Inflammatory macrophage (primary cell): ENCODE data around the gene C2CD2.

Source experiments
- DNase-seq, 2 donors: peaks; one replicate each; pipeline ENCODE4 v3.0.0-alpha.2; 2020 to 2022
- total RNA-seq, 18 experiments: gene quantifications; one replicate each; lab custom pipeline; 2026; ENCODE audit warnings: mixed read lengths in 6 of 18, inconsistent platforms in 2 of 18; lab: John Stamatoyannopoulos, UW

Gene C2CD2
- 2.8 to 27.3 (median 16.7) reads per million in 18 experiments for total RNA-seq

DNA sequence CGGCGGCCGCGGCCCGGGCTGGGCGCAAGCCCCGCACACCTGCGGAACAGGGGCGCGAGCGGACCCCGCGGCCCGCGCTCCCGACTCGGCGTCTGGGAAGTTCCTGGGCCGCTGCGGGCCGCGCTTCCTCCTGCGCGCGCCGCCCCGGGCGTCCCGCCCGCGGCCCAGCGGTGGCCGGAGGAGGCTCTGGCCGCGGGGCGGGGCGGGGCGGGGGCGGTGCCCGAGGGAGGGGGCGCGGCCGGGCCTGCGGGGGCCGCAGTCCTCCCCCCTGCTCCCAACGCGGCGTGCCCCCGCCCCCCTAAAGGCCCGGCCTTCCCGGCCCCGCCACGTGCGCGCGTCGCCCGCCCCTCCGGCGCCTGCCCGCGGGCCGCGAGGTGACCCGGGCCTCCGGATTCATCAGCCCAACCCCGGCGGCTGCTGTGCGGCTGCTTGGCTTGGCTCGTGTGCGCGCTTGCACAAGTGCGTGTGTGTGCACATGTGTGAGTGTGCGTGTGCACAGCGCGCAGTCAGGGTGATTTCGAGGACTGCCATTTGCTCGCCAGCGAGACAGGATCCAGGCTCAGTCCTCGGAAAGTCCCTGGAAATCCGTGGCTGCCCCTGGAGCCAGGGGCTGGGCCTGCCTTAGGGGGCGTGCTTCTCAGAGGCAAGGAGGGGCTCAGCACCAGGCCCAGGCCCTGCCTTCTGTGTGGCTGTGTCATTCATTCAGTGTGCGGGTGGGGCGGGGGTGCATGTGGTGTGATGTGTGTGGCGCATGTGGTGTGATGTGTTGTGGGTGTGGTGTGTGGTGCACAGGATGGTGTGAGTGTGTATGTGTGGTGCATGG is at the start of gene C2CD2:
C2CD2 (minus strand) TSS at position 188 of the 823 bp plus-strand sequence. CDS start 370 bp downstream, outside the sequence.
- peak; percentile 35 to 62 for DNase-seq

DNA sequence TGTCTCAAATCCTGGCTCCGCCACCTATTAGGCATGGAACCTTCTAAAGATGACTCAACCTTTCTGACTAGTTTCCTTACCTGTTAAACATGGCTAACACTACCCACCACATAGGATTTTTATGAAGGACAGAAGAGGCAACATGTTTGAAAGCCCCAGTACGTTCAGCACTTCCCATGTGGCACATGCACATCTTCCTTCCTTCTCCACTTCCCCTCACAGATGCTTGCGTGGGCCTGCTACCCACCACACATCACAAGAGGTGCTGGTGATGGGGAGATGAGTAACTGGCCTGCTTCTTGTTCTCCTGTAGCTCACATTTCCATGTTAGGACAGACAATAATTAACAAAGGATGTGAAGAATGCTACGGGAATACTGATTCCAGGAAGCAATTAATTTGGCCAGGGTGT is 49.2 kb upstream of the C2CD2 start:
- peak; percentile 74 to 89 for DNase-seq

DNA sequence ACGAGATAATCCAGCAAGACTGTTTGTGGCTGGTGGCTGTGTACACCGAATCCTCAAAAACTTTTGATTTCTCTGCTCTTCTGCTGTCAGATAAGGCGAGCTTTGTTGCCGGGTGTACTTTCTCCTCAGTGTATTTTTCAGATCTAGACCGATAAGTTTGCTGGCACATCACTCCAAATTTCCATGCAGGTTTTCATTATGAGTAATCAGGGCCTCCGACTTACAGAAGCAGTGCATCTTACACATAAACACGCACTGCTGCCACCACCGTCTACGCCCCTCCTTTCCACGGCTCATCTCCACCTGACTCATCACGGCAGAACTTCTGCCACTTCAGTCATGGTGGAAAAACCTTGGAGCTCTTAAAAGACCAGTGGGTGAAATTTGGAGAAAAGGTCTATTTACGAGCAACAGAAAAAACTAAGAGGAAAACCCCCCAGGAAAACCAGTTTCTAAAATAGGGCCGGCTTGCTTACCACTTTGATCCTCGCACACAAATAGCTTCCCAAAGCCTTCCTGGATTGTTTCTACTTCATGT is 48.7 kb upstream of the C2CD2 start:
- DNase-seq, result peak; percentile 6 to 44

DNA sequence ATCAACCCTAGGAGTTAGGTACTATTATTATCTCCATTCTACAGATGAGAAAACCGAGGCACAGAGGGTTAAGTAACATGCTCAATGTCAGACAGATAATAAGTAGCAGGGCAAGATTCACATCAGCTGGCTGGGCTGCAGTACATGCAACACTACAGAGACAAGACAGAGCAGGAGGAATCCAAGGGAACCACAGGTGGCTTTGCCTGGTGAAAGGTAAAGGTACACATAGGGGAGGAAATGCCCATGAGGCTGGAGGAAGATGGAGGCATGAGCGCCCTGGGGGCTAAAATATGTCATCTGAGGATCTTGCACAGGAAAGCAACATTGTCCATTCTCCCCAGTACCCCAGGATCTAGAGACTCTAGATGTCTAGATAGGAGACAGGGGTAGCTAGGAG is 48.0 kb upstream of the C2CD2 start:
- DNase-seq, result no peak

DNA sequence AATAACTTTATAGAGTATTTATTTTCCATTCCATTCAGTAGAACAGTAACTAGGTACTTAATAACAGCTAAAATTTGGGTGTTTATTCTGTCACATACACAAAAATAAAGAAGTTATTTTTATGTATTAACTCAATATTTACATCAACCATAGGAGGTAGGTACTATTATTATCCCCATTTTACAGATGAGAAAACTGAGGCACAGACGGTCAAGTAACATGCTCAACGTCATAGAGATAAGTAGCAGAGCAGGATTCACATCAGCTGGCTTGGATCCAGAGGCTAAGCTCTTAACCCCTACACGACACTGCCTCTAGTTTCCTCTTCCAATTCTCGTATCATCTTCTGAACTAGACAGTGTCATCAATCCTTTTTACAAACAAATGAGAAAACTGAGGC is 47.1 kb upstream of the C2CD2 start:
- DNase-seq, result no peak

DNA sequence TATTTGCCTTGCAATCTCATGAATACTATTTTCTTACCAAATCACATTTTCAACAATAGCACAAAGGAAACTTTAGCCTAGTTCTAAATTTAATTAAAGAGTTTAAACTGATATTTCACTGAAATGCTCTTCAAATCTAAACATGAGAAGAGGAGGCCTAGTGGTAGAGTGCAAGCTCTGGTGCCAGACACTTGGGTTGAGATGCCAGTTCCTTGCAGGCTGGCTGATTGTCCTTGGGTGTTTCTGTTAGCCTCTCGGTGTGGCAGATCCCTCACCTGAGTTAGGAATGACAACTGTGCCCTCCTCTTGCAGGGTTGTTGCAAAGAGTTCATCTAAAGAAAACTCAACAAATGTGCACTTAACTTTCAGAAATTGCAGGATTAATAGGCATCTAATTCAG is 43.8 kb upstream of the C2CD2 start:
- no peak for DNase-seq

DNA sequence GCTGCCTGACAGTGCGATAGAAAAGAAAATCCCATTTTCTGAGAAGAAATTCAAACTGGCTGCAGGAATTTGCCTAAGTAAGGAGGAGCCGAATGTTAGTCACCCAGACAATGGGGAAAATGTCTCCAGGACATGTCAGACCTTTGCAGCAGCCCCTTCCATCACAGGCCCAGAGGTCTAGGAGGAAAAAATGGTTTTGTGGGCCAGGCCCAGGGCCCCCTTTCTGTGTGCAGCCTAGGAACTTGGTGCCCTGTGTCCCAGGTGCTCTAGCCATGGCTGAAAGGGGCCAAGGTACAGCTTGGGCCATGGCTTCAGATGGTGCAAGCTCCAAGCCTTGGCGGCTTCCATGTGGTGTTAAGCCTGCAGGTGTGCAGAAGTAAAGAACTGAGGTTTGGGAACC is 41.8 kb upstream of the C2CD2 start:
- no peak for DNase-seq

DNA sequence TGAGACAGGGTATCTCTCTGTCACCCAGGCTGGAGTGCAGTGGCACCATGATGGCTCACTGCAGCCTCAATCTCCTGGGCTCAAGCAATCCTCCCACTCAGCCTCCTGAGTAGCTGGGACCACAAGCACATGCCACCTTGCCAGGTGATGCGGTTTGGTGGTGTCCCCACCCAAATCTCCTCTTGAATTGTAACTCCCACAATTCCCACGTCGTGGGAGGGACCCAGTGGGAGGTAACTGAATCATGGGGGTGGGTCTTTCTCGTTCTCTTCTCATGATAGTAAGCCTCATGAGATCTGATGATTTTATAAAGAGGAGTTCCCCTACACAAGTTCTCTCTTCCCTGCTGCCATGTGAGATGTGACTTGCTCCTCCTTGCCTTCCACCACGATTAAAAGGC is 40.8 kb upstream of the C2CD2 start:
- DNase-seq, result peak in 1 of 2 donors; percentile 10

DNA sequence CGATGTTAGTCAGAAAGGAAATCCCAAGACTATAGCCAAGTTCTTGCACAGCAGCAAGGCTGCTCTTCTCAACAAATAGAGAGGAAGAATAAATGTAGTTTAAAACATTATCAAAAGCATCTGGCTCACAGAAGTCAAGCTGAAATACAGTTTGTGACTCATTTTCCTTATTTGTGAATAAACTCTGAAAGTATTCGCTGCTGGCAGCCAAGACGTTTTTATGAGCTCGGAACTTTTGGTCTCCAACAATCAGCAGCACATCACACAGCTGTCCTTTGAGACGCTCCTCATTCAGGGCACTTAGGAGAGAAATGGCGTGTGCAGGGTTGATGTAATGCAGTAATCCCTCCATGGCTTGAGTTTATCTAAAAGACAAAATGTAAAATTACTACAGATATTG is 39.9 kb upstream of the C2CD2 start:
- DNase-seq, result no peak

DNA sequence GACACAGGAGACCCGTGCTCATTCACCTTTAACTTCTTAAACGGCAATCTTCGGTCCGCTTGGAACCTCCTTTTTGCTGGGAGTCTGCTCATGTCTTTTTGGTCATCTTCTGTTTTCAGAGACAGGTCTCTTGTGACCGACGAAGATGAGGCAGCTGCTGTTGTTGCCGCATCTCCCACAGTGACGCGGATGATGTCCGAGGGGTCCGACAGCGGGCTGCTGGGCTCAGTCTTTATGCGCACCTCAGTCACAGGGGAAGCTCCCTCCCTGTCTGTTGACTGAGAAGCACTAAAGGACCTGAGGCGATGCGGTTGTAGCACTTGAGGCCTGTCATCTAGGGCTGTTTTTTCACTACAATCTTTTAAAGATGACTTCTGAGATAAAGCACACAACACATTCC is 38.8 kb upstream of the C2CD2 start:
- no peak for DNase-seq

DNA sequence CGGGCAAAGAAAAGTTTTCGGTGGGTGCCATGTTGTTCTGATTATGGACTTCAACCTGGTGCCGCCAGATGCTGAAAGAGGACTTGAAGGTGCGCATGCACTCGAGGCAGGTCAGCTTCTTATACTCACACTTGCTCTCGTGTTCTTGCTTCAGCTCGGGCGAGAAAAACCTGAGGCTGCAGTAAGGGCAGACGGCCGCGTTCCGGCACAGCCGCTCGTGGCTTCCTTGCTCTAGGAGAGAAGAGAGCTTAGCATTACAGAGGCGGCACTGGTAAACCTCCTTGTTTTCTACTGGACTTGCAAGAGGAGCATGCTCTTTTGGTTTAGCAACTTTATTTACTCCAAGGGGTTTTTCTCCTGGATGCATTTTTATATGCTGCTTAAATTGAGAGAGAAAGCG is 37.8 kb upstream of the C2CD2 start:
- no peak for DNase-seq

DNA sequence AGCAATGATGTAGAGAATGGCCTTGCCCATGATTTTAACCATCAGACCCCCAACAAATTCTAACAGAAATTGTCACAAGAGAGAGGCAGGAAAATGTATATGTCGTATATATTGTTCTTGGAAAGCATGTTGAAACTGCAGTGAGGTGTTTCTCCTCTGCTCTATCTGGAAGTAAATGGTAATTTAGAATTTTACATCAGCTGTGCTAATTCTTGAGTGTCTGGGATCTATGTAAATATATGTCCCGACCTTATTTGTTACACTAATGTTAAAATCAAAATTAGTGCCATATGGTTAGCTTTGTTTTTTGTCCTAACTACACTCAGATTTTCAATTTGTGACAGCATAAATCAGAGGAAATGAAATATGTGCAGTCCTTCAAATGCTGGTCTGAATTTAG is 35.9 kb upstream of the C2CD2 start:
- no peak for DNase-seq

DNA sequence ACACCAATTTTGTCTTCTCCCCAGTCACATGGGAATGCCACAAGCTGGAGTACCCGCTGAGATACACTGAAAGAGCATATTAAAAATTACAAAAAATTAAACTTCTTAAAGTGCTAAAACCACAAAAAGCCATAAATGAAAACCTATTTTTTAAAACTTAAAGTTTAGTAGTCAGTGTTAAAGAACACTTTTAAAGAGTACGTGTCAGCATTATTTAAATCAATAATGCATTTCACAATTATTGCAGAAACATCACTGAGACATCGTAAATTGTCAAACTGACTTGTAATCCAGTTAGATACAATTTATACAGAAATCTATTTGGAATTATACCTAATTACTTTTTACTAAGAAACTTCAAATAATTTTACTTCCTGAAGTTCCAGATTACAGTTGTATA is 33.5 kb upstream of the C2CD2 start:
- DNase-seq, result no peak

DNA sequence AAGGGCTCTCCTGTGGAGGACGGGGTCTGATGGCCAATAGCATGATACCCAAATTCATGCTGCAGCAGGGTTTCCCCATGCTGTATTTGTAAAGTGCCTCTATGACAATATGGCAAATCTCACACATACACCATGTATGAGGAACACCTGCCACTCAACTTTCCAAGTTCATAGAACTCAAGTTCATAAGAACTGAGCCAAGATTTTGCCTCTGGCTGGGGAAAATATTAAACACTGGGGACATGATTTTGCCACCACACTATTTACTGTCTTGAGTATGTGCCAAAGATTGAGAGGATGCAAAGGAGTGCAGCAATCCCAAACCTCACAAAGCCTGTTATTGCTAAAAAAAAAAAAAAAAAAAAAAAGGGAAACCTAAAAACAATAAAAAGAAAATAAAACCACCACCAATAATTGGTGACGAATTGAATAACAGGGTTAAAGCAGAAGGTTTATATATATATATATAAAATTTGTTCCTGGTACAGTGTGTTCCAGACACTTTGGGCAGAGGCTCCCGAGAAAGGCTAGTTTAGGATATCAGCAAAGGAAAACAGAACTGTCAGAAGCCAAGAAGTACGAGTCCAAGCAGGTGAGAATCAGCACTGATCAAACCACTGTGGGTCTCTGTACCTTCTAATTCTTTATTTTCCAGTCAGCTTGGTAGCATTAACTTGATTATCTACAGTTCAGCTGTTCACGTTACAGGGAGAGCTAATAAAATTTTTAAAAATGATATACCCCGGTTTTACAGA is 32.0 kb upstream of the C2CD2 start:
- DNase-seq, result no peak

DNA sequence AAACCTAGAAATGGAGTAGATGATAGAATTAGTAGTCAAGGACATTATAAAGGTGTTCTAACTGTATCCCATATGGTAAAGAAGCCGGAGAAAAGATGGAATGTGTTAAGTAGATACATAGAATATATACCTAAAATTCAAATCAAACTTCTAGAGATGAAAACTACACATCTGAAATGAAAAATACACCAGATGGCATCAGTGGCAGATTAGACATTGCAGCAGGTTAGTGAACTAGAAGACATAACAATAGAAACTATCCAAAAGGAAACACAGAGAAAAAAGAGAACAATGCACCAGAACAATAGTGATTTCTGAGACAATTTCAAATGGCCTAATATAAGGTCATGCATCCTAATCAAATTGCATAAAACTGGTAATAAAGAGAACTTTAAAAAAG is 29.4 kb upstream of the C2CD2 start:
- no peak for DNase-seq

DNA sequence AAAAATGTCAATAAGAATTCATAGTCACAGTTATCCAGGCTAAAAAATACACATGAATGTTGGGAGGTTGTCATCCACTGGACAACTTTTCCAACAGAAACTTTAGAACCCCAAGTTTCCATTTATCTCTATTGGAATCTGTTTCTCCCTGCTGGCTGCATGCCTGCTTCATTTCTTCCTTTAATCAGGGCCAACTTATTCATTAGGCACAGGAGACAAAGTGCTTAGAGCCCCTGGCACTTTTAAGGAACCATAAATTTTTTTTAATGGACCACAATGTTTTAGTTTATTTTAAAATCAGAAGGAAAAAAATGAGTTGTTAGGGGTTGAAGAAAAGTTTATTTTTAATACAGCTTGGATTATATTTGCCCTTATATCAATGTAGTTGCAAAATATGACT is 26.7 kb upstream of the C2CD2 start:
- DNase-seq, result no peak

DNA sequence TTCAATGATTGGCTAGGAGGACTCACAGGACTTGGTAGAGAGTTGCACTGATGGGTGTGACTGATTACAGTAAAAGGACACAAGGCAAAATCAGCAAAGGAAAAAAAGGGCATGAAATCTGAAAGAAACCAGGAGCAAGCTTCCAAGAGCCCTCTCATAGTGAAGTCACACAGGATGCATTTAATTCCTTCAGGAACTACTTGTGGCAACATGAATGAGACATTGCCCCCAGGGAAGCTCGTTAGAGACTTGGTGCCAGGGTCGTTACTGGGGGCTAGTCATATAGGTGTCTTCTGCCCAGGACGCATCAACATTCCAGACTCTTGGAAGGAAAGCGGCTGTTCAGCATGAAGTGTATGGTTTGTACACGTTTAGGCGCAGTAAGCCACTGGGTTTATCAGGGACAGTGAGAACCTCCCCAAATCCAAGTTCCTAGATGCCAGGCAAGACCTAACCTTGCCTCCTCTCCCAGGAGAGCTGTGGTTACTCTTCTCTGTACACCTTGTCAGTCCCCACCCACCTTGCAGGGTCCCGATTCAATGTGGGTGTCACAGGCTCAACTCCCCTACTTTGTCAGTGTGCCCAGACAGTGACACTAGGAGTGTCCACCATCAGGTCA is 26.0 kb upstream of the C2CD2 start:
- DNase-seq, result no peak

DNA sequence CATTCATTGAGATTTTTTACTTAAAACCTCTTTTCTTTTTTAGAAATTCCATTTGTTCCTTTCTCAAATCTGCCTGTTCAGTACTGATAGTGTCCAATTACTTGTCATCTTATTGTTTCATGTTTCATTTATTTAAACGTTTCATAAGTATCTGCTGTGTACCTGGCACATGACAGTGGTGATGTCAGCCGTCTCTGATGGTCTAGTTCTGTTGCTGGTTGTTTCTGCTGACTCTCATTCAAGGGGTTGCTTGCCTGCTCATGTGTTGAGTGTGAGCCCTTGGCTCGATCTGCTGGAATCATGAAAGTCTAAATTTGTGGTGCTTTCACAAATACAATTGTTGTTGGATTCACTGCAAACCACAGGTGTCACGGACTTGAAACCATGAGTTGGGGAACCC is 25.5 kb upstream of the C2CD2 start:
- no peak for DNase-seq

DNA sequence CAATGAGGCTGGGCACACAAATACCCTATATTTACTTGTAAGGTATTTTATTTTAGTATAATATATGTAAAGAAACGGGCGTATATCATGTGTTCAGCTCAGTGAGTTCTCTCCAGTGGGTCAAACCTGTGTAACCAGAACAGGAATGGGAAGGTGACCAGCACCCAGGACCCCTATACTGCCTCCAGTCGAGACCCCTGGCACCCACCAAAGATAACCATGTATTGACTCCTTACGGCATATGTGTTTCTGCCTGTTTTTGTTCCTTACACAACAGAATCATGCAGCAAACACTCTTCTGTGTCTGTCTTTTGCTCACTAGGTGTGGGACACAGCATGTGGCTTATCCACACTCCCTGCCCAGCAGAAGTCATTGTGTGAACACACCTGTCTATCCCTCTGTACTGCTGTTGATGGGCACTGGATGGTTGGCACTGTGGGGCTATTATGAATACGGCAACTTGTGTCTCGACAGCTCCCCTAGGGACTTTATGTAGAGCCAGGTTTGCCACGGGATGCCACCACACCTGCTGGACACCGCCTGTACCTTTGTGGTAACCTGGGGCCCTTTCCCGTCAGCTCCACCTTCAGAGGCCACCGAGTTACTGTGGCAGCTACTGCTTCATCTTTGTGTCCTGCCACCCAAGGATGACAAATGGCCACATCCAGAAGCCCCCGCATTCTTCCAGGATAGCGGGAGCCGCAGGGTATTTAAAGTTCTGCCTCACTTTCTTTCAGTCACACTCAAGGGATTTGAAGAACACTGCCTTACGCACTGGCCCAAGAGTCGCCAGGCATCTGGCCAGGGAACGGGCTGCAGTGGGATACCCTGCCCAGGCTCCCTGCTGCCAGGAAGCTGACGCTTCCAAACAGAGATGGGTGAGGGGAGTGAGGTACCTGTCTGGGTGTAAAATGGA is 23.5 kb upstream of the C2CD2 start:
- no peak for DNase-seq

DNA sequence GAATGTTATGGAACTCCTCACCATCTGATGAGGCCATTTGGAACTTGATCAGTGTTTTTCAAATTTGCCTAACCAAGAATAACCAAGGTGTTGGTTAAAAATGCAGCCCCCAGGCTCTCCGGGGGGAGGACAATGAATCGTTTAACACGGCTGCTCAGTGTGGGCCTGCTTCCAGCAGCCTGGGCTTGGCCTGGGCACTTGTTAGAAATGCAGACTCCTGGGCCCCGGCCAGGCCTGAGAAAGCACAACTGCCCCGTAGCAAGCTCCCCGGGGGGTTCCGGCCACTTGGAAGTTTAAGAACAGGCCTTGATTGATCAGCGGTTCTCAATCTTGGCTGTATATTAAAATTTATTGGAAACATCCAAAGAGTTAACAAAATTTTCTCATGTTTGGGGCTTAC is 22.8 kb upstream of the C2CD2 start:
- no peak for DNase-seq

DNA sequence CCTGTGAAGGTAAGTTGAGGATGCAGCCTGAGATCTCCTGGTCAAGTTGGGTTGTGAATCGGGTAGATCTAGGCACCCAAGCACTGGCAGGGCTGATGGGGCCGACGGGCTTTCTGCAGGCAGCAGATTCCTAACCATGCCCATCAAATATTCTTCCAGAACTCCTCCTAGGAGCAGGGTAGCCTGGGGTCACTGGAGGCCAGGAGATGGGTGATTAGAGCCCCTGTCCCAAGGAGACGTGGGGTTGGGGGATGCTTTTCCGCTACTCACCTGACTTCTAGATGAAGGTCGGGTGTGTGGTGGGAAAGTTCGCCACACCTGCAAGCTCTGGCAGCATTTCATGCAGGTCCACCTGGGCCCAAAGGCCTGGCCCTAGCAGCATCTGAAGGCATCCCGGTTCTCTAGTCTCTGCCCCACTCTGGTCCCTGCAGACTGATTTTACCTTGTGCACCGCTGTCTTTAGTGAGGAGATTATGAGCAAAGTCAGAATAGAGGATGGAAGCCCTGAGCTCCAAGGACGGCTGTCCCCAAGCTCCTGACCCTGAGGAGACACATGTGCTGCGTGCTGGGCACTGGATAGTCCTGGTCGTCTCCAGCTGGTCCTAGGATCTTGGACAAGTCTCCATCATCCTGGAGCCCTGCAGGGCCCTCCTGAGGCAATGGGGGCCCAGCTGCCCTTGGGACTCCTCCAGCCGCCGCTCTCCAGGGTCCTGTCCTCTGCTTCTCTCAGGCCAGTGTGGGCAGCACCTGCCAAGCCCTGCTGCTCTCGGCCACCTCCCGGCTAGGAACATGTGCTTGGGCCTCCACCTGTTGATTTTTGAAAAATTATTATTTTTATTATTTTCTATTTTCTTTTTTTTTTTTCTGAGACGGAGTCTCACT is 21.8 kb upstream of the C2CD2 start:
- DNase-seq, result no peak
